ENCODE results near the gene ARHGEF28. TPM values are rescaled to one million over a fixed set of nuclear protein-coding genes. Genes with fewer than 3 reads are reported as not detected.

Gene ARHGEF28
- total RNA-seq, 1 experiment from 2014 or later, result 0.57 TPM

GRCh38 chr5:73732045-73732444 is 106.0 kb downstream of the ARHGEF28 start:
- H2AK5ac ChIP-seq (ENCODE audit: insufficient read length, low read length), result no peak overlapping the region
- no peaks in the 10 kb centered on the region for H3K9me3 ChIP-seq (ENCODE audit: control insufficient read depth, low read depth, low read length)
- no peak overlapping the region for H3T11ph ChIP-seq (ENCODE audit: low read length)
- H2BK12ac ChIP-seq (ENCODE audit: insufficient read length, low read depth, low read length), result no peak overlapping the region
- no peak for DNase-seq
- no peak overlapping the region for H3K18ac ChIP-seq (ENCODE audit: insufficient read length, low read depth, low read length)
- H3K4me1 ChIP-seq (ENCODE audit: insufficient read depth, low read length), result no peaks in the 10 kb centered on the region
- no peak overlapping the region for H3K9ac ChIP-seq (ENCODE audit: extremely low read depth, insufficient read length, low read length)
- no peak overlapping the region for H3K14ac ChIP-seq (ENCODE audit: insufficient read depth, low read length)
- no peak overlapping the region for H4K5ac ChIP-seq (ENCODE audit: insufficient read length, low read depth, low read length)
- Mint-ChIP-seq H3K9me3 (peaks cover 0 to 2% of the 10 kb centered on the region in 2 experiments; a peak in 2 of 5 replicates), H3K4me1 (peaks cover 0 to under 1% of the 10 kb centered on the region in 2 experiments; a peak in 2 of 4 replicates), H3K36me3 (ENCODE audit: insufficient read depth in 1 of 3, low read depth in 3 of 3) (no peaks in the 10 kb centered on the region), H3K27me3 (ENCODE audit: low read depth) (no peaks in the 10 kb centered on the region), H3K4me3 (no peak overlapping the region), H3K27ac (no peak overlapping the region)
- H3K23ac ChIP-seq (ENCODE audit: insufficient read length, low read depth, low read length), result no peak overlapping the region
- H4K8ac ChIP-seq (replicated peaks; ENCODE audit: insufficient read length, low read depth, low read length), result no peak overlapping the region
- no peak overlapping the region for H3K56ac ChIP-seq (ENCODE audit: insufficient read length, low read depth, low read length)
- no peaks in the 10 kb centered on the region for H3K79me1 ChIP-seq (ENCODE audit: insufficient read depth, low read depth, low read length, poor library complexity, severe bottlenecking)
- no CpG with 5 or more reads among the region's 2 CpGs for WGBS (ENCODE audit: extremely low coverage, insufficient read length, low lambda C conversion rate)
- no peak overlapping the region for H3K27ac ChIP-seq (ENCODE audit: insufficient read length, low read depth, low read length)
- no peaks in the 10 kb centered on the region for H3K27me3 ChIP-seq (ENCODE audit: insufficient read depth, low read length)
- H3K23me2 ChIP-seq (ENCODE audit: insufficient read length, low read depth, low read length, poor library complexity, severe bottlenecking), result no peaks in the 10 kb centered on the region
- H2BK15ac ChIP-seq (ENCODE audit: low read depth, low read length), result no peak overlapping the region
- TF ChIP-seq, protein P1, sequence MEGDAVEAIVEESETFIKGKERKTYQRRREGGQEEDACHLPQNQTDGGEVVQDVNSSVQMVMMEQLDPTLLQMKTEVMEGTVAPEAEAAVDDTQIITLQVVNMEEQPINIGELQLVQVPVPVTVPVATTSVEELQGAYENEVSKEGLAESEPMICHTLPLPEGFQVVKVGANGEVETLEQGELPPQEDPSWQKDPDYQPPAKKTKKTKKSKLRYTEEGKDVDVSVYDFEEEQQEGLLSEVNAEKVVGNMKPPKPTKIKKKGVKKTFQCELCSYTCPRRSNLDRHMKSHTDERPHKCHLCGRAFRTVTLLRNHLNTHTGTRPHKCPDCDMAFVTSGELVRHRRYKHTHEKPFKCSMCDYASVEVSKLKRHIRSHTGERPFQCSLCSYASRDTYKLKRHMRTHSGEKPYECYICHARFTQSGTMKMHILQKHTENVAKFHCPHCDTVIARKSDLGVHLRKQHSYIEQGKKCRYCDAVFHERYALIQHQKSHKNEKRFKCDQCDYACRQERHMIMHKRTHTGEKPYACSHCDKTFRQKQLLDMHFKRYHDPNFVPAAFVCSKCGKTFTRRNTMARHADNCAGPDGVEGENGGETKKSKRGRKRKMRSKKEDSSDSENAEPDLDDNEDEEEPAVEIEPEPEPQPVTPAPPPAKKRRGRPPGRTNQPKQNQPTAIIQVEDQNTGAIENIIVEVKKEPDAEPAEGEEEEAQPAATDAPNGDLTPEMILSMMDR (conservative IDR thresholded peaks at IDR 0.05), result no peak
- H2BK20ac ChIP-seq (ENCODE audit: low read depth, low read length, poor library complexity, severe bottlenecking), result no peak overlapping the region
- H2AFZ ChIP-seq (ENCODE audit: low read length), result no peak overlapping the region
- no peak overlapping the region for H3K4ac ChIP-seq (ENCODE audit: low read depth, low read length)
- no peak overlapping the region for H2BK120ac ChIP-seq (ENCODE audit: low read depth, low read length, poor library complexity, severe bottlenecking)
- H3K4me2 ChIP-seq (ENCODE audit: insufficient read depth, insufficient read length, low read length), result no peak overlapping the region
- H4K91ac ChIP-seq (ENCODE audit: insufficient read length, low read depth, low read length), result no peak overlapping the region
- no peaks in the 10 kb centered on the region for H4K20me1 ChIP-seq (ENCODE audit: control insufficient read depth, insufficient read depth, insufficient read length)
- H2BK5ac ChIP-seq (ENCODE audit: insufficient read length, low read length), result no peak overlapping the region
- H3K79me2 ChIP-seq (ENCODE audit: insufficient read depth, low read length), result no peaks in the 10 kb centered on the region
